ENCODE data around the gene CBFA2T3. TPM values are rescaled to one million over a fixed set of nuclear protein-coding genes. Genes with fewer than 3 reads are reported as not detected.
A peak's percentile ranks its signal among the peaks of the same experiment; 100 is the strongest.

CBFA2T3 gene
- total and polyA plus RNA-seq, 2 of the 8 experiments (the other 6 are each of a cell fraction or from before 2014, with no cell fraction given) = 0.51 to 1.3 TPM

DNA sequence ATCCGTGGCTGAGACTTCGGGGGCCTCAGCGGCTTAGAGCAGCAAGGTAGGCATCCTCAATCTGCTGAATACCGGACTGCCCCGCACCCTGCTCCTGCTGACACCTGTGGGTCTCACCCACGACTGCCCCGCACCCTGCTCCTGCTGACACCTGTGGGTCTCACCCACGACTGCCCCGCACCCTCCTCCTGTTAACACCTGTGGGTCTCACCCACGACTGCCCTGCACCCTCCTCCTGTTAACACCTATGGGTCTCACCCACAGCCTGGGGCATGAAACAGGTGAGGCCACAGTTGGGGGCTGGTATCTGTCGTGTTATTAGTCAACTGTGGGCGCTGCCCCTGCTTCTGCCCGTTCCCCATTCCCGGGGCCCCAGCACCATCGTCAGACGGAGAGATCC, 74.3 kb downstream of the CBFA2T3 start:
- H3K23me2 ChIP-seq (ENCODE audit: low read depth, low read length) = no peaks in the 10 kb centered on the region
- no peak overlapping the region for H3K4ac ChIP-seq (replicated peaks; ENCODE audit: insufficient read length, low read depth, low read length)
- H3K14ac ChIP-seq (ENCODE audit: insufficient read length) = no peak overlapping the region
- no peak overlapping the region for H4K91ac ChIP-seq (replicated peaks; ENCODE audit: insufficient read length, low read length)
- H4K8ac ChIP-seq (ENCODE audit: extremely low read depth, insufficient read depth, low read length) = peak overlapping the region; percentile 4; the same call in 1 of the 2 replicates
- no peak for DNase-seq (ENCODE audit: low read depth in 1 of 2, low spot score in 2 of 2)
- 94% methylated on average over 14 of the region's 16 CpGs; no CpG with 5 or more reads in 1 of the 2 experiments for WGBS, 2 experiments (ENCODE audit: extremely low coverage in 1 of 2, insufficient coverage in 1 of 2, insufficient read length in 1 of 2, insufficient replicate concordance in 2 of 2, low coverage in 1 of 2, low lambda C conversion rate in 2 of 2, missing lambda C conversion rate in 1 of 2)
- no peaks in the 10 kb centered on the region for H3K9me3 ChIP-seq (ENCODE audit: insufficient read depth in 2 of 2, low read depth in 1 of 2, low read length in 1 of 2)
- H3K4me1 ChIP-seq (replicated peaks in 1 of 4; ENCODE audit: control insufficient read depth in 3 of 4, insufficient read depth in 4 of 4, low read length in 3 of 4) = peaks cover 0 to 8% (median 4%) of the 10 kb centered on the region in 4 experiments; a peak in 3 of 7 replicates
- no peak overlapping the region for H3K23ac ChIP-seq (ENCODE audit: insufficient read length)
- H4K5ac ChIP-seq (ENCODE audit: insufficient read length, low read depth, low read length) = no peak overlapping the region
- no peaks in the 10 kb centered on the region for H3K27me3 ChIP-seq (replicated peaks in 1 of 4; ENCODE audit: control insufficient read depth in 3 of 4, extremely low read depth in 1 of 4, insufficient read depth in 3 of 4, low read length in 3 of 4)
- no peaks in the 10 kb centered on the region for H3K79me1 ChIP-seq (ENCODE audit: low read depth, low read length)
- H3K36me3 ChIP-seq (ENCODE audit: control insufficient read depth in 2 of 4, insufficient read depth in 4 of 4, low read length in 3 of 4) = no peaks in the 10 kb centered on the region
- H4K20me1 ChIP-seq (replicated peaks in 1 of 2; ENCODE audit: control insufficient read depth in 1 of 2, insufficient read depth in 2 of 2, low read length in 2 of 2) = no peaks in the 10 kb centered on the region
- H2BK12ac ChIP-seq (ENCODE audit: low read depth, low read length) = no peak overlapping the region
- H3K4me2 ChIP-seq (ENCODE audit: insufficient read depth in 1 of 2, low read depth in 2 of 2, low read length in 2 of 2) = no peak overlapping the region
- H2AK5ac ChIP-seq (ENCODE audit: low read depth, low read length) = no peak overlapping the region
- H2BK5ac ChIP-seq (ENCODE audit: low read depth, low read length) = no peak overlapping the region
- no peak overlapping the region for H2BK120ac ChIP-seq (replicated peaks; ENCODE audit: low read depth, low read length)
- no peak overlapping the region for H3K18ac ChIP-seq (ENCODE audit: extremely low read depth, low read length)
- H3K27ac ChIP-seq (ENCODE audit: low read depth, low read length) = no peak overlapping the region
- FAIRE-seq = no peak
- no peak overlapping the region for H2BK15ac ChIP-seq (ENCODE audit: low read length)
- H3K4me3 ChIP-seq (ENCODE audit: extremely low read depth in 1 of 4, insufficient read depth in 2 of 4, low read depth in 3 of 4, low read length in 4 of 4) = no peak overlapping the region
- H2BK20ac ChIP-seq (ENCODE audit: low read length) = no peak overlapping the region
- TF ChIP-seq EP300 (IDR thresholded peaks at IDR 0.05; ENCODE audit: borderline replicate concordance in 1 of 2, low read depth in 2 of 2, low read length in 2 of 2) = no peak
- no peak overlapping the region for H3K56ac ChIP-seq (replicated peaks; ENCODE audit: insufficient read length, low read depth, low read length)
- no peak overlapping the region for H2AFZ ChIP-seq (ENCODE audit: low read length)
- no peaks in the 10 kb centered on the region for H3K79me2 ChIP-seq (ENCODE audit: control insufficient read depth in 1 of 2, insufficient read depth in 2 of 2, low read length in 2 of 2)
- H3K9ac ChIP-seq (replicated peaks in 1 of 4; ENCODE audit: extremely low read depth in 1 of 4, low read depth in 3 of 4, low read length in 3 of 4) = no peak overlapping the region
- CTCF ChIA-PET (ENCODE audit: partially characterized antibody) = interaction anchor here (1.8 kb wide), 1 partner anchor 41 kb away, joined by 5 read pairs; no protein-coding TSS in a partner anchor
- POLR2A ChIA-PET (ENCODE audit: partially characterized antibody) = interaction anchor here (3.0 kb wide), 1 partner anchor 11 kb away, joined by 8 read pairs; no protein-coding TSS in a partner anchor
